Measurements from ENCODE around the gene AGAP2. TPM values are rescaled to one million over a fixed set of nuclear protein-coding genes. Genes with fewer than 3 reads are reported as not detected.

AGAP2 gene
- total RNA-seq, 1 donor from 2014 or later: 0.14 TPM

GRCh38 chr12:57719777-57720605 is 18.6 kb downstream of the AGAP2 start:
- no peaks in the 10 kb centered on the region for H3K9me3 Mint-ChIP-seq (ENCODE audit: unreplicated experiment)
- Histone ChIP-seq H2AFZ (ENCODE audit: low read depth, low read length) (no peak overlapping the region), H3K27ac (ENCODE audit: low read depth, low read length) (no peak overlapping the region), H3K36me3 (ENCODE audit: insufficient read depth, low read length) (peaks cover 35% of the 10 kb centered on the region), H3K79me2 (ENCODE audit: insufficient read depth, low read length) (no peaks in the 10 kb centered on the region), H3K4me3 (ENCODE audit: insufficient read depth, low read depth, low read length) (no peak overlapping the region), H3K4me2 (ENCODE audit: low read length) (no peak overlapping the region), H3K4me1 (ENCODE audit: insufficient read depth, low read length) (no peaks in the 10 kb centered on the region), H4K20me1 (ENCODE audit: insufficient read depth, low read length) (no peaks in the 10 kb centered on the region), H3K9ac (ENCODE audit: low read length) (no peak overlapping the region), H3K9me3 (ENCODE audit: insufficient read depth, low read depth, low read length) (no peaks in the 10 kb centered on the region), H3K27me3 (ENCODE audit: insufficient read depth, low read length) (peaks cover 3% of the 10 kb centered on the region)
- H3K4me3 Mint-ChIP-seq (ENCODE audit: unreplicated experiment): no peak overlapping the region
- DNase-seq (ENCODE audit: low read depth) (no peak), FAIRE-seq (no peak)
- peaks cover 24% of the 10 kb centered on the region for H3K27me3 Mint-ChIP-seq (ENCODE audit: low read depth, unreplicated experiment)
- peaks cover 35% of the 10 kb centered on the region for H3K36me3 Mint-ChIP-seq (ENCODE audit: low read depth, unreplicated experiment)
- no peak overlapping the region for H3K27ac Mint-ChIP-seq (ENCODE audit: unreplicated experiment)
- H3K4me1 Mint-ChIP-seq (ENCODE audit: low read depth, unreplicated experiment): no peaks in the 10 kb centered on the region
- TF ChIP-seq CTCF (IDR thresholded peaks at IDR 0.05; ENCODE audit: insufficient read depth, low read depth, low read length) (no peak), EZH2 (IDR thresholded peaks at IDR 0.05; ENCODE audit: insufficient read depth, low read length) (no peak)

GRCh38 chr12:57718641-57719528 is 19.7 kb downstream of the AGAP2 start:
- Mint-ChIP-seq H3K9me3 (ENCODE audit: unreplicated experiment) (no peaks in the 10 kb centered on the region), H3K4me3 (ENCODE audit: unreplicated experiment) (no peak overlapping the region), H3K36me3 (ENCODE audit: low read depth, unreplicated experiment) (peaks cover 35% of the 10 kb centered on the region), H3K27me3 (ENCODE audit: low read depth, unreplicated experiment) (peaks cover 14% of the 10 kb centered on the region), H3K27ac (ENCODE audit: unreplicated experiment) (peak overlapping the region; percentile 64), H3K4me1 (ENCODE audit: low read depth, unreplicated experiment) (no peaks in the 10 kb centered on the region)
- Histone ChIP-seq H3K27me3 (ENCODE audit: insufficient read depth, low read length) (no peaks in the 10 kb centered on the region), H3K36me3 (ENCODE audit: insufficient read depth, low read length) (peaks cover 38% of the 10 kb centered on the region), H3K79me2 (ENCODE audit: insufficient read depth, low read length) (no peaks in the 10 kb centered on the region), H4K20me1 (ENCODE audit: insufficient read depth, low read length) (no peaks in the 10 kb centered on the region), H3K4me3 (ENCODE audit: insufficient read depth, low read depth, low read length) (no peak overlapping the region), H2AFZ (ENCODE audit: low read depth, low read length) (no peak overlapping the region), H3K9ac (ENCODE audit: low read length) (no peak overlapping the region), H3K4me2 (ENCODE audit: low read length) (no peak overlapping the region), H3K4me1 (ENCODE audit: insufficient read depth, low read length) (no peaks in the 10 kb centered on the region), H3K9me3 (ENCODE audit: insufficient read depth, low read depth, low read length) (no peaks in the 10 kb centered on the region), H3K27ac (ENCODE audit: low read depth, low read length) (no peak overlapping the region)
- no peak for FAIRE-seq
- TF ChIP-seq EZH2 (IDR thresholded peaks at IDR 0.05; ENCODE audit: insufficient read depth, low read length): no peak
- no peak for TF ChIP-seq CTCF (IDR thresholded peaks at IDR 0.05; ENCODE audit: insufficient read depth, low read depth, low read length)
- no peak for DNase-seq (ENCODE audit: low read depth)
